GM18867 (cell line): ENCODE data around the gene PADI3.
"Not testable (repeated sequence)": the region's sequence is repeated elsewhere in the genome, so short reads cannot be mapped to it uniquely, and the experiment has no call there.

Experiments used
- ATAC-seq: cut with Tn5 transposase; IDR thresholded peaks from one replicate; pipeline ENCODE4 v1.9.1; 2021; ENCODE audit warnings: mild to moderate bottlenecking, moderate library complexity; ENCODE audit not compliant: unreplicated experiment

PADI3 gene

DNA sequence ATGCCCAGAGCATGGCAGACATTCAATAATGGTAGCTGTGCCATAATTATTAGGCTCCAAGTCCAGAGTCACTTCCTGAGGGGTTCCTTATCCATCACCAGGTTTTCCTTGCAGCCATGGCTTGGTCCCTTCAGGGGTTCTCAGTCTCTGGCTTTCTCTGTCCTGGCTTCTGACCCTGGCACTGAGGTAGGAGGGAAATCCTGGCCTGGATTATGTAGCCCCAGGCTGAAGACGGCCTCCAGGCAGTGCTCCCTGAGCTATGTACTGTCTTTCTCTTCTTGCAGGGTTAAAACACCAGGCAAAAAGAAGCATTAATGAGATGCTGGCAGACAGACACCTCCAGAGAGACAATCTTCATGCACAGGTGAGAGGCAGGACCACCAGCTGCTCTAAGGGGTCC, 9.5 kb upstream of the PADI3 start:
- ATAC-seq: no peak

- ATAC-seq: not testable (repeated sequence)
These were observed 7.7 kb upstream of the PADI3 start for GRCh38 chr1:17241011-17241779.

GRCh38 chr1:17241780-17242074, 7.2 kb upstream of the PADI3 start:
- not testable (repeated sequence) for ATAC-seq

- ATAC-seq: no peak
These were observed 5.6 kb upstream of the PADI3 start for GRCh38 chr1:17243274-17243673.

DNA sequence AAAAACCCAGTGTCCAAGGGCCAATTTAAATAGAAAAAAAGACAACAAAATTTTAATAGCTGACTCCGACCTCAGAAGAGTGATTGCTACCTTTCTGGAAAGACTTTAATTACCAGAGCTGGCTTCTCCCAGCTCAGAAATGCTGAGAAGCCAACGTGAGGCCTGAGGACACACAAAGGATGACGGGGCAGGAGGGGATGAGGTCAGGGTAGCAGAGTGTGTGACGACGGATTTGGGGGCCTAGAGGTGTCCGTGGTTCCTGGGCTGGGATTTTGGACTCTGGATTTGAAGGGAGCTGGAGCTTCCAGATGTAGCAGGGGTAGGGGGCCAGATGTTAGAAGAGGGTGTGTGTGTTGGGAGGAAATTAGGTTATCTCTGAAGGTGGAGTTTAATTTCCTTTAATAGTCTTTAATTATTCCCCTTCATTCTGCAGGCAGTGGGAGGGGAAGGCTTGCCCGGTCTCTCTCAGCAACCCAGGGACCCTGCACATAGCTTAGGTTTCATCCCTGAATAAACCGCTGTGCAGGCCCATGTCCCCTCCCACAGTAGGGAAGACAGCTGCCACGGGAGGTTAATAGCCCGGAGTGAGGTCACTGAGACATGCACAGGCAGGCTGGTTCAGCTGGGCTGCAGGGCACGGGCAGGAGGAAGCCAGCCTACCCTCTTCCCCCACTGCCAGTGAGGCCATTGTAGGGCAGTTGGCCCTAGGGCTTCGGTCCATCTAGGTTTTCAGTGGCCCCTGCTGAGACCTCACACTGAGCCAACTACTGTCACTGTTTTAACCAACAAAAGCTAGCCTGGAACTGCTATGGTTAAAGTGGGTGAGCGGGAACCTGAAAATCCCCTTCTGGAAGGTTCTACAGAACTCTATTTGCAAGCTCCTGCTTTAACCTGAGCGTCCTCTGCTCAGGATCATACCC, 3.8 kb upstream of the PADI3 start:
- ATAC-seq: no peak

DNA sequence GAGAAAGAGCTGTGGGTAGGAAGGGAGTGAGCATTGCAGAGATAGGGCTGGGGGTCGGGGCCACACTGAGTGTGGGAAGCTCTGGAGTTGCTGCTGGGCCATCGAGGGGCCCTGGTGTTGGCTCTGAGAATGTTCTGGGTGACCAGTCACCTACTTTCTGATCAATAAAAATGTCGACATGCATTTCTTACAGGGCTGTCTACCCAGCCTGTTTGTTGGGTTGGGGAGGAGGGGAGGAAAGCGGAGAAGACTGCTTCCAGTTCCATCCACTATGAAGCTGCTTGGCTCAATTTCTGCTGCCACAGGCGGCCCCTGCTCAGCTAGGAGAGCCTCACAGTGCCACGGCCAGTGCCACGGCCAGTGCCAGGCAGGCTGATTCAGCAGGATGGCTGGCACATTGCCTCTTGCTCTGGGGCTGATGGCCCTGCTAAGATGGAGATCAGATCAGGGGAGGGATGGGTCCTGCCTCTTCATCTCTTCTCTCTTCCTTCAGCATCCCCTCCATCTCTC, 3.0 kb upstream of the PADI3 start:
- ATAC-seq: no peak

- ATAC-seq: no peak
These were observed 1.9 kb upstream of the PADI3 start for GRCh38 chr1:17246971-17247370.

GRCh38 chr1:17250601-17251000, 1.7 kb downstream of the PADI3 start:
- no peak for ATAC-seq

DNA sequence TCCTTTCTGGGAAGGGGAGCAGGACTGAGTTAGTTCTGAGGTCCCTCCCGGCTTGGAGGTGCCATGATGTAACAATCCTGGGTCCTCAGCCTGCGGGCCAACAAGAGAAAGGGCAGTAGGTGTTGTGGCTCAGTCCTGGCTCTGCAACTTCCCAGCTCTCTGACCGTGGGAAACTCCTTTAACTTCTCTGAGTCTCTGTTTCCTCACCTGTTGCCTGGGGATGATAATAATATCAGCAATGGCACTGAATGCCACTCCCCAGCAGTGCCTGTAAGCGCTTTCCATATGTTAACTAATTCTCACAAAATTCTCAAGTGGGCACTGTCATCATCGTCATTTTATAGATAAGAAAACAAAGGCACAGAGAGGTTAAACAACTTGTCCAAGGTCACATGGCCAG, 2.3 kb downstream of the PADI3 start:
- no peak for ATAC-seq

- ATAC-seq: no peak
These were observed 2.9 kb downstream of the PADI3 start for GRCh38 chr1:17251701-17252376.

DNA sequence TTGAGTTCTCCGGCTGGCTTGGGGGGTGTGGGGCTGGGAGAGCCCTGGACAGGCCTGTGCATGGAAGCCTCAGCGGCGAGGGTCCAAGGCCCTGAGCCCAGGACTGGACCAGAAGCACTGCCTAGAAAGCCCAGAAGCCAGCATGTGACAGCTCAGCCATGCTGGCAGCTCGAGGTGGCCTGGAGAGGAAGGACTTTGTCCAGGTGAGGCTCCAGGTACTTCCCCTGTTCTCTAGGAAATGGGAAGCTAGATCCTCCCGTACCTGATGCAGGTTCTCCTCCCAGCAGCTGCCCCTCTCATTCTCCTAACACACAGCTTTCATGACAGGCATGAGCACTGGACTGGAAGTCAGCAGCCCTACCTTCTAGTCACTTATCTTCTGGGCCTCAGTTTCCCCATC, 6.4 kb downstream of the PADI3 start:
- ATAC-seq: no peak

GRCh38 chr1:17258116-17258757, 9.3 kb downstream of the PADI3 start:
- no peak for ATAC-seq

DNA sequence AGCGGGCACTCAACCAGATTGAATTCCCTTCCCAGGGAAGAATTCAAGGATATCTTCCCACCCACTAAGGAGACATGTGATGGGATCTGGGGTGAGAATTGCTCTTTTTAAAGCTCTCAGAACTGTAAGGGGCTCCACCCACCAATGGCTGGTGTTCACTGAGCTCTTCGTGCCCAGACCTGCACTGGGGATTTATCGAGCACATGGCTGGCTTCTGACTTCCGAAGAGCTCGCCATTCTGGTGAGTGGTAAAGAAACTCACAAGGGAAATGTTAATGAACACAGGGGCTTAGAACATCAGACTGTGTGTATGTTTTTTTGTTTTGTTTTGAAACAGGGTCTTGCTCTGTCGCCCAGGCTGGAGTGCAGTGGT, 9.8 kb downstream of the PADI3 start:
- ATAC-seq: no peak

- ATAC-seq: no peak
These were observed 10.5 kb downstream of the PADI3 start for GRCh38 chr1:17259233-17259873.

DNA sequence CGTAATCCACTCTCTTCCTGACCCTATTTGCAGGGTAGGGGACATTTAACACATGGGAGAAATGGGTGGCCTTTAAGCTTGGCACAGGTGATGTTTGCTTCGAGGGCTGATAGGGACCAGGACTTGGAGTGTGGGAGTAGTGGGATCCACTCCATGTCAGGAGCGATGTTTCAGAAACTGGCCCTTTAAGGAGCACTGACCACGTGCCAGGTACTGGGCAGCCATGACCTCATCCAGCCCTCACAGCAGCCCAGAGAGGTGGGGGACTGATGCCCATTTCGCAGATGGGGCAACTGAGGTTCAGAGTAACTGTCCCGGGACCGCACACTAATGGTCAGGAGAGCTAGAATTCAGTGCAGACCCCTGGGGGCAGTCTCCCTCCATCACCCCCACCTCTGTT, 11.4 kb downstream of the PADI3 start:
- ATAC-seq: no peak

- no peak for ATAC-seq
These were observed 11.8 kb downstream of the PADI3 start for GRCh38 chr1:17260738-17261137.

- no peak for ATAC-seq
These were observed 15.0 kb downstream of the PADI3 start for GRCh38 chr1:17263936-17264335.

GRCh38 chr1:17264470-17264869, 15.6 kb downstream of the PADI3 start:
- ATAC-seq: no peak

DNA sequence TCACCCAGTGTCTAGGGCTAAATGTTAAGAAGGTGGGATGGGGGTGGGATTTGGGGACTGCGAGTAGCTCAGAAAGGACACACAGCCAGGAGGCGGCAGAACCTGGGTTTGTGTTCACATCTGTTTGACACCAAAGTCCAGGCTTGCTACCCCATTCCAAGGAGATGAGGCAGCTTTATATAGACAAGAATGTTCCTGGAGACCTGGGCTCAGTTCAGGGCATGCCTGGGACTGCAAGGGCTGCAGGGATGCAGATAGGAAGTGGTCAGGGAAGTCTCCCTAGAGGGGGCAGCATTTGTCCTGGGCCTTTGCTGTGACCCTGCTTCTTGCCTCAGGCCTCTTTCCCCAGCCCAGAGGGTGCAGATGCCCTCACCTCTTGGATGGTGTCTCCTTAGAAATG, 16.3 kb downstream of the PADI3 start:
- no peak for ATAC-seq

GRCh38 chr1:17265950-17266349, 17.1 kb downstream of the PADI3 start:
- no peak for ATAC-seq
